ENCODE measurements around the gene TMEM179.

TMEM179 gene

DNA sequence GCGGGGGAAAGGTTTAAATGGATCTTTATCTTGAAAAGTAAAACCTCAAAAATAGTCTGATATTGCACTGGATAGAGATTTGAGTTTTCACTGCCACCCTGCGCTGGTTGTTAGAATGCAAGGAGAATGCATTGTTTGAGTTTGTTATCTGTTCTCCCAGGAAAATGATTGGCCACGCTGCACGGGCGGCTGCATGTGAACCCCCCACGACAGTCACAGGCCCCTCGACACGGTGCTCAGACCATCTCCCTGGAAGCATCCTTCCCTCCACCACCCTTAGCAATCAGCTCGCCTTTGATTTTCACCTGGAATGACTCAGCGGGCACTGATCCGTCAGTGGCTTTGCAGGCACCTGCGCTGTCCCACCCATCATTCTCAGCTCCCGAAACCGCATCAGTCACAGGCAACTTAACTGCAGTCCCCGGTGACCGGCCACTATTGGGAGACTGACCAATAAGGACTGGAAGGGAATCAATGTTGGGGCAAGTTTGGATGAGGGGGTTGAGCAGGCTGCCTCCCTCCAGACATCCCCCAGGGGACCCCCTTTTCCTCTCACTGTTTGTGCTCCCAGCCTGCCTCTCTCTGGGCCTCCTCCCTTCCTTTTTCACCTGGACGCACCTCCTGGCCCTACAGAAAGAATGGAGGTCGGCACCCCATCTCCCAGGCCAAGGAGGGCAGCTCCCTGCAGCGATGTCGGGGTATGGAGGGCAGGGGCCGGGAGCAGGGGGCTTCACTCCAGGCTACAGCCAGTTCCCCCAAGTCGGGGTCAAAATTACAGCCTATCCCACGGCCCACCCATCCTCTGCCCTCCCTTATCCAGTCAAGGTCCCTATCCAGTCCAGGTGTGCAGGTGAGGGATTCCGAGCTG is 53.5 kb downstream of the TMEM179 start:
- DNase-seq = no peak
- in situ Hi-C loops (cut with MboI; ENCODE audit: low pct_unique_long_range_greater_than_20kb, low sequenced_read_pairs) = no loop called here

DNA sequence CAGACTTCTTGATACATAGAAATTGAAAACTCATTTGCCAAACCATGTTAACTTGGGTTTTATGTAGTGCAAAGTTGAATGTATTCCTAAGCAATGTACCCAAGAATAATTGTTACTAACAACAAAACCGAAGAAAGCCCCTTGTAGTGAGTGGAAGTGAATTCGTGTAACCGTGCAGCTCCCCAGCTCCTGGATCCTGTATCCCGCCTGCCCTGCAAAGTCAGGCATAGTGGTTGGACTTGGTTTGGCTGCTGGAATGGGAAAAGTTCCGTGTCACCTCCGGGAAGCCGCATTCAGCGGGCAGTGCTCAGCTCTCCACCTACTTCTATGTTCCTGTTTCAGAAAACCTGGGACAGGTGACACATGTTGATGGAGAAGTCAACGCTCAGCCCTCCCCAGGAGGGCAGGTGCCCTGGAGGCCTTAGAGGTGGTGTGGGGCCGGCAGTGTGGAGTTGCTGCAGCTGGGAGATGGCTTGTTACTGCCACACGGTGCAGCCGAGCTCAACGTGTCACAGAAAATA is 54.2 kb downstream of the TMEM179 start:
- in situ Hi-C loops (cut with MboI; ENCODE audit: low pct_unique_long_range_greater_than_20kb, low sequenced_read_pairs) = no loop called here
- no peak for DNase-seq

DNA sequence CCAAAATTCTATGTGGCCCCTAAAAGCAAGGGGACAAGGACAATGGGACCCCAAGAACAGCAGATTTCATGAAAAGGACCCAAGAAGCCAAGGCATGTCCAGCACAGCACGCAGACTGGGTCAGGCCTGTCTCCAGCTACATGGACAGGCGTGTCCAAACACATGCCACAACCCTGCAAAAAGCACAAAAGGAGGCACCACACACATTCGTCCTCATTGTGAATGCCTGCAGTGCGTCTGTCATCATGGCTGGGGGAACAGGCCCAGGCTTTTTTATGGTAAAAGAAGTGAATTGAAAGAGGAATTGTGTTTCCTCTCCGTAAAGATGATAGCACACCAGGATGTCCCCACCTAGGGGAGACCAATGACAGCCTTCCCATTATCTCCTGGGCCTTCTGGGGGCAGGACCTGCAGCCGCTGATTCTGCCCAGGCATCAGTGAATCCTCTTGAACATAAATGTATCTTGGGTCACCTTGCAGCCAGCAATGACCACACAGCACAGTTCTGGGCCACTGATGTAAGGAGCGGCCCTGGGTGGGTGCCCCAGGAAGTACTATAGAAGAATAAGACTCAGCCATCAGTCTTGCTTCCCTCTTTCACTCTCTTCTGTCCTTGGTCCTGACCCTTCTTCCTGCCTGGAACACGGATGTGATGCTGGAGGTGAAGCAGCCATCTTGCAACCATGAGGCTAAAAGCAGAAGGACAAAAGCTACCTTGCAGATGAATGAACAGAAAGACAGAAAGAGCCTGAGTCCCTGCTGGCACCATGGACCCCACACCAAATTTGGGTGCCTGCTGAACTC is 54.8 kb downstream of the TMEM179 start:
- in situ Hi-C loops (cut with MboI; ENCODE audit: low pct_unique_long_range_greater_than_20kb, low sequenced_read_pairs) = no loop called here
- DNase-seq = no peak

DNA sequence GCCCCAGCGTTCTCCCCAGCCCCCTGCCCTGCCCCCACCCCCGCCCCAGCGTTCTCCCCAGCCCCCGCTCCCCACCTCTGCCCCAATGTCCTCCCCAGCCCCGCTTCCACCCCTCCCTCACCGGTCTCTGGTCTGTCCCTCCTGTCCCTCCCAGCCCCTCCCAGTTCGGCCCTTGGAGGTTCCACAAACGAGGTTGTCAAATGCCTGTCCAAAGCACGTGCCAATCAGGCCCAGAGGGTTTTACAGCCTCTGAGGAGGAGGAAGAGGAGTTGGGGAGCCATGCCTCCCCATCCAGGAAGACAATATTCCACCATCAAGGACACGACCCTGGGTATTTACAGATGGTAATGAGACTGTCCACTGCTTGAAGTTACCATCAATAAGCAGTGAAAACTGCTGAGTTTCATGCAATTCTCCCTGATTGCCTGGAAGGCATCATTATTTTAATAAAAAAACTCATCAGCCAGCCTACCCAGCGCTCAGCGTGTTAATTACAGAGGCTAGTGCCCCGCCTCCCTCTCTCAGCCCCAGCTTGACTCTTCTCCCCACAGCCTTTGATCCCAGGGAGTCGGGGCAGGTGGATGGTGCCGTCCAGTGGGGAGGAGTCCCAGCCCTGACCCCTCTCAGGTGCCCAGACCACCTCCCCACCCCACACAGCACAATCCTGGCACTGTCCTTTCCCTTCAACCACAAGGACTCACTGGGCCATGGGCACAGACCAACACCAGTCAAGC is 55.6 kb downstream of the TMEM179 start:
- in situ Hi-C loops (cut with MboI; ENCODE audit: low pct_unique_long_range_greater_than_20kb, low sequenced_read_pairs) = no loop called here
- DNase-seq = no peak

DNA sequence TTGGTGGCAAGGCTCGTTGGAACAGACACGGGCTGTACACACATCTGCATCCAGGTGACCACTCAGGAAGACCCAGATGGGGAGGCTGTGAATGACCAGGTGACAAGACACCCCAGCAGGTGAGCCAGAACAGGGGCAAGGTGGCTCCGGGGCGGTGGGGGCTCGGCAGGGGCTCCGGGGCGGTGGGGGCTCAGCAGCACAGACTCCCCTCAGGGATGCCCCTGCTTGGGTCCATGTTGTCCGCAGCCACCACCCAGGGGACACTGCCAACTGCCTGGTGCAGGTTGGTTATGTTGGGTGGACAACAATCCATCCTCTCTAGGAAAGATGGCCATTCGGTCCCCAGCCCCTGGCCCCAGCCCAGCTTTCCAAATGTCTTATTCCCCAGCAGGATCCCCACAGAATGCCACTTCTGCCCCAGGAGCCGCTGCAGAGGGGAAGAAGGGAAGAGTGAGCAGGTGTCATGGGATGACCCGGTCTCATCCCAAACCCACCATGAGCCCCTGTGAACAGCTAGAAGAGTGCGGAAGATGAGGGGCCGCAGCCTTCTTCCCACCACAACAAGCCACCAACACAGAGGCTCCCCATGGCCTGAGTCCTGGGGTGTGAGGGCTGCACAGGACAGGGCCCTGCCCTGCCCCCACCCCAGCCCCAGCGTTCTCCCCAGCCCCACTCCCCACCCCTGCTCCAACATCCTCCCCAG is 56.4 kb downstream of the TMEM179 start:
- DNase-seq = no peak
- in situ Hi-C loops (cut with MboI; ENCODE audit: low pct_unique_long_range_greater_than_20kb, low sequenced_read_pairs) = no loop called here

DNA sequence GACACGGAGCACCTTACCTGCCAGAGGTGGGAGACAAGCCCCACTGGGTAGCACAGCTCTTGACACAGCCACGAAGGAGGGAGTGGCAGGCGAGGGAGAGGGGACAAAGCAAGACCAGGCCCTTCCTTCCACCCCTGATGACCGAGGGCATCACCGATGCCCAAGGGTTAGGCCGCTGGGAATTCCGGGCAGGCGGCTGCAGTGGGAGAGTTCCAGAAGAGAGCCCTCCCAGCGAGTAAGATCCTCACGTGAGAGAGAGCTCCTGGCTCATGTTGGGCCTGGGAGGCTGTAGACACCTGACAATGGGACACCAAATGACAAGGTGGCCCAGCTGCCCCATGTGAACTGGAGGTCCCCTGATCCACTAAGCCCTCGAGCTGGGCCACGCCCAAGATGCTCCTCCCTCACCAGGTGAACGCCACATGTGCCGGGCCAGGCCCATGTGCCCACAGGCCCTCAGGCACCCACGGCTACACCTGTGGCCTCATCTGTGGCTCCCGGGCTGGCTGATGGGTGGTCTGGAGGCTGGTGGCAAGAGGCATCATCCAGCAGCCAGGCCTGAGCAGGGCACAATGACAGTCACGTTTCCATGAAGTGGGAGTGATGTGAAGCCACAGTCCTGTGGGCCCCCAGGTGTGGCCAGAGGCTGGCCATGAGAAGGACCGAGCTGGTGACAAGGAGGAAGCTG is 57.1 kb downstream of the TMEM179 start:
- in situ Hi-C loops (cut with MboI; ENCODE audit: low pct_unique_long_range_greater_than_20kb, low sequenced_read_pairs) = no loop called here
- DNase-seq = no peak

DNA sequence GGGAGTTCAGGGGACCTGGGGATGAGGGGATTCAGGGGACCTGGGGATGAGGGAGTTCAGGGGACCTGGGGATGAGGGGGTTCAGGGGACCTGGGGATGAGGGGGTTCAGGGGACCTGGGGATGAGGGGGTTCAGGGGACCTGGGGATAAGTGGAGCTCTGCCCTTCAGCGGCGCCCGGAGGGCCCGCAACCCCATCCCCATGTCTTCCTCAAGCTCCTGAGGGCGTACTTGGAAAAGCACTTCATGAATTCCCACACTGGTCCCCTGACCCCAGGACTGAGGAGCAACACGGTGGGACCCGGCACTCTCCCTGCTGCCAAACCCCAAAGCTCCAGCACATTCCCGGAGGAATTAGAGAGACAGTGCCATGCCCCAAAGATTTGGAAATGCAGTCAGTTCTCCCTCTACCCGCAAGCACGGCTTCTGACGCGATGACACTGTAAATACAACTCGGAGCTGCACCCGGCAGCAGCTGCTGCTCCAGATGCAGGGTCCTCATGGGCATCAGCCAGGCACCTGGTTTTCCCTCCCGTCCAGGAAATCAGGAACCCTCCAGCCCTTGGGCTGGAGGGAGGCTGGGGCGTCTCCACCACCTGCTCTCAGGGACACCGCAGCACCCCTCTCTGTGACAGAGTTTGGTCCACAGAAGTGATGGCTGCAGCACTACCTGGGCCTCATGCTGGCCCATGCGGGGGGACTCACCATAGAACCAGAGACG is 57.8 kb downstream of the TMEM179 start:
- in situ Hi-C loops (cut with MboI; ENCODE audit: low pct_unique_long_range_greater_than_20kb, low sequenced_read_pairs) = no loop called here
- DNase-seq = no peak

DNA sequence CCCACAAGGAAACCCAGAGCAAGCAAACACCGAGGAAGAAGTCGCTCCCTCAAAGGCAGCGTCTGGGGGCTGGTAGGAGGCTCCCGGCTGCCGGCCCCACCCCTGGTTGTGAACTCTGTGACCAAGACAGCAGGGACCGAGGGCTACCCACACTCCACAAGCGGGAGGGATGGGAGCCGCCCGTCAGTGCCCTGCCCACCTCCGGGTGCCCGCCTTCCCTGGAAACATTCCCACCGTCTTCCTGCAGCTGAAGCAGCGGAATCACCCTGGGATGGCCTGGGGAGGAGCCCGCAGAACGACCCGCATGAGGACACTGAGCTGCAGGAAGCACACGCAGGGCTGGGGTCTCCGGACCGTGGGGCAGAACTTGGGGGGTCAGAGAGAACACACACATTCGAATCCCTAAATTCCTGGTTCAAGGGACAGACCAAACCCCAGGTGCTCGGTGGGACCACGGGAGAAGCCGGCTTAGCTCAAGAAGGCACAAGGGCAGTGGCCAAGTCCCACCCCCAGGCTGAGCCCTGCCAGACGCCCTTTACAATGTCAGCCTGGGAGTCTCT is 58.5 kb downstream of the TMEM179 start:
- DNase-seq = no peak
- in situ Hi-C loops (cut with MboI; ENCODE audit: low pct_unique_long_range_greater_than_20kb, low sequenced_read_pairs) = no loop called here

DNA sequence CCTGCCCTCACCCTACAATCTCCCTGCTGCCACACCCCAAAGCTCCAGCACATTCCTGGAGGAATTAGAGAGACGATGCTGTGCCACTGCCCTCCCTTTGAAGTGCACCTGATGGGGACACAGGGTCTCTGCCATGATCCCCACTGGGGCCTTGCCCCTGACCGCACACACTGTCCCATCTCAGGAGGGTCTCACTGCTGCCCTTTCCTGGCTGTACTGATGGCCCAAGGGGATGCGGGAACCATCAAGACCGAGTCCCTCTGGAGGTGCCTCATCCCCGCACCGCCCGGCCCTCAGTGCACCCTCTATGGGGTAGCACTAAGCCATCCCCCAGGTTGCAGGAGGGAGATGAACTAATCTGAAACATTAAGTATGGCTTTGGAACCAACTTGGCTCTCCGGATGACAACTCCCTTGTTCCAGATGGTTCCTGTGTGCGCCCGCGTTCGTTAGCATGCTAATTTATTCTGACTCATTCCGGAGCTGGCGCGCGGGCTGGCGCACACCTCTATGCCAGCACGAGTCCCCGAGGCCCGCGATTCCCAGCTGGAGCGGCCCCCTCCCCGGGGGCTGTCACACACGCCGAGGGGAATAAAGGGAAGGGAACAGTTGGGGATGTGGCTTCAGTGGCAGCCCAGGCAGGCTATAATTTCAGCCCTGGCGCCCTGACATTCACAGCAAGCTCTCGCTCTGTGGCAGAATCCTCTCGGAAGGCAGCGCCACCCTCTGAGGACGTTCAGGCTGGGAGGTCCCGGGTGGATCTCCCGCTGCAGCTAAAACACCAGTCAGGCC is 59.2 kb downstream of the TMEM179 start:
- no peak for DNase-seq
- in situ Hi-C loops (cut with MboI; ENCODE audit: low pct_unique_long_range_greater_than_20kb, low sequenced_read_pairs) = no loop called here

DNA sequence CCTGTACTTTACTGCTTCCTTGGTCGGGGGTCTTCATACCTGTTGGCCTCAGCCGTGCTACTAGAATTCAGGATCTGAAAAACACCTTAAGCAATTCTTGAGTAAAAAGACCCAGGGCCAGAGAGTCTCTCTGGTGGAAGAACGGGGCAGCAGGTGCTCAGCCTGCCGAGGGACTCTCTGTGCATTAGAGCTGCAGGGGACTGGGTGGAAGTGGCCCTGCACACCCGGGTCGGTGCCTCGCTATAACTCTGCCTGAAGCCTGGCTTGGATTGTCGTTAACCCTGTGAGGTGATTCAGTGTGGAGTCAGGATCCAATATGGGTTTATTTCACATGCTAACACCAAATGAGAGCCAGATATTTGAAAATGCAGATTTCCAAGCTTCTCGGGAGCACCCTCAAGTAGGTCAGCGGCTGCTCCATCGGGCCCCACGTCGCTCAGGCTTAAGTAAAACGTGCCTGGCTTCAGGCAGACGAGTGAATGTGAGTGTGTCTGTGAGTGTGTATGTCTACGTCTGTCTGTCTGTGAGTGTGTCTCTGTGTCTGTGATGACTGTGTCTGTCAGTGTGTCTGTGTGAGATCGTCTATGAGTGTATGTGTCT is 60.1 kb downstream of the TMEM179 start:
- no peak for DNase-seq
- in situ Hi-C loops (cut with MboI; ENCODE audit: low pct_unique_long_range_greater_than_20kb, low sequenced_read_pairs) = no loop called here

DNA sequence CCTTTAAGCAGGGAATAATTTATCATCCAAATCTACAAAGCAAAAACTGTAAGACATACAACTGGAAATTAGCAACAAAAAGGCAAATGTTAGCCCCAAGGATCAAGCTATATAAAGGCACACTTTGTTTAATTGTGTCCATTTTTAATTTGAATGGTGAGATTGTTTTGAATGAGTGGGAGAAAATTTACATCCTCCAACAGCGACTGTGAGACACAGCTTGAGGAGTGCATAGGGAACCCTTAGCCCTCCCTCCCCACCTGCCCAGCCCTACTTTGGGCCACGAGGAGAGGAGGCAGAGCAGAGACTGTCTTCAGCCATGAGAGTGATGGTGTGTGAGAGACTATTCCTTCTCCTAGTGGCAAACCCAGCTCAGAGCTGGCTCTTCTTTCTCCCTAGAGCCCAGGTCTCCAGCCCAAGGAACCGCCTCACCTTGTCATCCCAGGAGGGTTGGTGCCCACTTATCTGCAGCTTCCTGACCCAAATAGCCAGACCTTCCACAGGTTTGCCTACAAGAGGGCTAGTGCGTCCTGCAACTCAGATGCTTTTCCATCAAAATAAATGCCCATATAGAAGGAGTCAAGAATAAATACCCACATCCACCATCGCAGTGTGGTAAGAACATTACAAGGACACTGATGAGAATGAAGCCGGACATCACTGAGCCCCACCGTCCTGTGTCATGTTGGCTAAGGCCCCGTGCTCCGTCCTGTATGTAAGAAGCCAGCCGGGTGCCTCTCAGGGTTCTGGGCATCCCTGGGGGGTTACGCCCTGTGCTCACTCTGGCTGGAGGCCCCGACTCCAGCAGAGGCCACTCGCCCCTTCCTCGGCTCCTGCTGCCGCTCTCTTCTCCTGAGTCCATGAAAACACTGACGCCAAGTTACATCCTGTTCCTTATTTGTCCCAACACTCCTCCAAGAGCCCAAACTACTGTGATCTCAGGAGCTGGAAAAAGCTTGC is 61.4 kb downstream of the TMEM179 start:
- in situ Hi-C loops (cut with MboI; ENCODE audit: low pct_unique_long_range_greater_than_20kb, low sequenced_read_pairs) = no loop called here
- DNase-seq = no peak

DNA sequence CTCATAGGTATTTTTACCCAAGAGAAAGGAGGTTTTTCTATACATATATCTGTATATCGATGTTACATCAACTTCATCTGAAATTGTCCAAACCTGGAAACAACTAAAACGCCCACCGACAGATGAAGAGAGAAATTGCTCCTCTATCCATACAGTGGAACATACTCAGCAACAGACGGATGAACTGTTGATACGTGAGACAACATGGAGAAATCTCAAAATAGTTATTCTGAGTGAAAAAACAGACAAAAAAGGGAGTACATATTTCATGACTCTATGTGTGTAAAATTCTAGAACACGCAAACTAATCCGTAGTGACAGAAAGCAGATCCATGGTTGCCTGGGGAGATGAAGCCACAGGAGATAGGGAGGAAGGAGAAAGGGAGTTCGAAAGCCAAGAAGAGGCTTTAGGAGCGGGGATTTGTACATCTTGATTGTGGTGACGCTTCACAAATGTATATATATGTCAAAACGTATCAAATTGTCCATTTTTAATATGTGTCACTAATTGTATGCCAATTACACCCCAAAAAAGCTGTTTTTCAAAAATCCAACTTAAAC is 62.6 kb downstream of the TMEM179 start:
- in situ Hi-C loops (cut with MboI; ENCODE audit: low pct_unique_long_range_greater_than_20kb, low sequenced_read_pairs) = no loop called here
- no peak for DNase-seq
